GM12892 (cell line): ENCODE results near the gene MEOX1.

Source experiments
- POLR2A ChIP-seq: IDR thresholded peaks from 2 replicates; pipeline ENCODE4 v1.6.1; 2011; ENCODE audit warnings: low read depth, low read length, control low read depth
- POLR2AphosphoS5 ChIP-seq: IDR thresholded peaks from 2 replicates; pipeline ENCODE4 v1.6.1; 2011; ENCODE audit warnings: low read depth, low read length, control low read depth

- TF ChIP-seq POLR2A (no peak), POLR2AphosphoS5 (no peak)
These were observed 40.9 kb upstream of the MEOX1 start for GRCh38 chr17:43702637-43703036.
